Liver (tissue), 3 donors: ENCODE data around the gene UBAP1L.

ENCODE experiments used
- EGR1 ChIP-seq, 2 donors: IDR thresholded peaks; 2 replicates each; pipeline ENCODE4 v1.6.1; 2016 to 2018; ENCODE audit warnings: antibody characterized with exemption in 2 of 2, low read depth in 2 of 2
- YY1 ChIP-seq: IDR thresholded peaks from 2 replicates; pipeline ENCODE4 v1.6.1; 2016; ENCODE audit warnings: antibody characterized with exemption, mild to moderate bottlenecking
- TF ChIP-seq, protein P1 (sequence below): IDR thresholded peaks from 2 replicates; pipeline ENCODE4 v1.6.1; 2016; ENCODE audit warnings: antibody characterized with exemption
- TF ChIP-seq, protein P2 (sequence below): fragments of 150-350 bp; IDR thresholded peaks from 2 replicates; pipeline ENCODE4 v1.5.1; 2017; ENCODE audit warnings: improper control_type of control experiment, low read depth, low read length; ENCODE audit not compliant: missing input control
- TF ChIP-seq, protein P3 (sequence below): IDR thresholded peaks from 2 replicates; pipeline ENCODE4 v1.6.1; 2016; ENCODE audit warnings: antibody characterized with exemption
- donor health status: healthy.
- donor health status: healthy.

DNA sequence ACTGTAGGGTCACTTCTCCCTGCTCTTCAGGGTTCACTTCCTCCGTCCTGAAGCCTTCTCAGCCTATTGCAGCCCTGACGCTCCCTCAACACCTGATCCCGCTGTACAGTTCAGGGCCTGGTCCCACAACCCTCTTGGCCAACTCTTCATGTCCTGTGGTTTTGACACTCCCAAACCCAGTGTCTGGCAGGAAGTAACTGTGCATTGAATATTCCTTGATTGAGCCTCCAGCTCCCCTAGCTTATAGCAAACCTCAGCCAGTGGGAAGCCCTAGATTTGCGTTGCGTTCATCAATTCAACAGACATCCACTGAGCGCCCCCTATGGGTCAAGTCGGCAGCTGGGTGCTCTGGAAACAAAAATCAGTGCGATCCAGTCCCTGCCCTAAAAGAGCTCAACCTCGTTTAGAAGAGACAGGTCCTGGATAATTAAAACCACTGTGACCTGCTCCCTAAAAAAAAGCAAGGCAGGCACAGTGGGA is 13.5 kb downstream of the UBAP1L start:
- TF ChIP-seq YY1: no peak
- TF ChIP-seq, protein P1, sequence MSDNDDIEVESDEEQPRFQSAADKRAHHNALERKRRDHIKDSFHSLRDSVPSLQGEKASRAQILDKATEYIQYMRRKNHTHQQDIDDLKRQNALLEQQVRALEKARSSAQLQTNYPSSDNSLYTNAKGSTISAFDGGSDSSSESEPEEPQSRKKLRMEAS: no peak
- TF ChIP-seq, protein P2, sequence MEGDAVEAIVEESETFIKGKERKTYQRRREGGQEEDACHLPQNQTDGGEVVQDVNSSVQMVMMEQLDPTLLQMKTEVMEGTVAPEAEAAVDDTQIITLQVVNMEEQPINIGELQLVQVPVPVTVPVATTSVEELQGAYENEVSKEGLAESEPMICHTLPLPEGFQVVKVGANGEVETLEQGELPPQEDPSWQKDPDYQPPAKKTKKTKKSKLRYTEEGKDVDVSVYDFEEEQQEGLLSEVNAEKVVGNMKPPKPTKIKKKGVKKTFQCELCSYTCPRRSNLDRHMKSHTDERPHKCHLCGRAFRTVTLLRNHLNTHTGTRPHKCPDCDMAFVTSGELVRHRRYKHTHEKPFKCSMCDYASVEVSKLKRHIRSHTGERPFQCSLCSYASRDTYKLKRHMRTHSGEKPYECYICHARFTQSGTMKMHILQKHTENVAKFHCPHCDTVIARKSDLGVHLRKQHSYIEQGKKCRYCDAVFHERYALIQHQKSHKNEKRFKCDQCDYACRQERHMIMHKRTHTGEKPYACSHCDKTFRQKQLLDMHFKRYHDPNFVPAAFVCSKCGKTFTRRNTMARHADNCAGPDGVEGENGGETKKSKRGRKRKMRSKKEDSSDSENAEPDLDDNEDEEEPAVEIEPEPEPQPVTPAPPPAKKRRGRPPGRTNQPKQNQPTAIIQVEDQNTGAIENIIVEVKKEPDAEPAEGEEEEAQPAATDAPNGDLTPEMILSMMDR: peak; percentile 78
- no peak for TF ChIP-seq EGR1 (IDR thresholded peaks at IDR 0.05; ENCODE audit: low read depth in 2 of 2)
- TF ChIP-seq, protein P3, sequence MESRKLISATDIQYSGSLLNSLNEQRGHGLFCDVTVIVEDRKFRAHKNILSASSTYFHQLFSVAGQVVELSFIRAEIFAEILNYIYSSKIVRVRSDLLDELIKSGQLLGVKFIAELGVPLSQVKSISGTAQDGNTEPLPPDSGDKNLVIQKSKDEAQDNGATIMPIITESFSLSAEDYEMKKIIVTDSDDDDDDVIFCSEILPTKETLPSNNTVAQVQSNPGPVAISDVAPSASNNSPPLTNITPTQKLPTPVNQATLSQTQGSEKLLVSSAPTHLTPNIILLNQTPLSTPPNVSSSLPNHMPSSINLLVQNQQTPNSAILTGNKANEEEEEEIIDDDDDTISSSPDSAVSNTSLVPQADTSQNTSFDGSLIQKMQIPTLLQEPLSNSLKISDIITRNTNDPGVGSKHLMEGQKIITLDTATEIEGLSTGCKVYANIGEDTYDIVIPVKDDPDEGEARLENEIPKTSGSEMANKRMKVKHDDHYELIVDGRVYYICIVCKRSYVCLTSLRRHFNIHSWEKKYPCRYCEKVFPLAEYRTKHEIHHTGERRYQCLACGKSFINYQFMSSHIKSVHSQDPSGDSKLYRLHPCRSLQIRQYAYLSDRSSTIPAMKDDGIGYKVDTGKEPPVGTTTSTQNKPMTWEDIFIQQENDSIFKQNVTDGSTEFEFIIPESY: no peak
